GM10248 (cell line): ENCODE measurements around the gene TRPV5.
A peak's percentile ranks its signal among the peaks of the same experiment; 100 is the strongest.

Source experiments
- CTCF ChIA-PET: fragments of 300-600 bp; sonication (Branson Sonifier 250); formaldehyde crosslinking; extraction: SDS; loops from one replicate; lab custom pipeline; 2021; ENCODE audit warnings: antibody characterized with exemption; lab: Yijun Ruan, JAX
- POLR2A ChIA-PET: fragments of 350-650 bp; sonication (Branson Sonifier 250); formaldehyde crosslinking; extraction: SDS; loops from one replicate; lab custom pipeline; 2020; ENCODE audit warnings: antibody characterized with exemption; lab: Yijun Ruan, JAX
- DNase-seq: peaks from one replicate; pipeline ENCODE4 v3.0.0; 2012; ENCODE audit errors: extremely low spot score
- CTCF ChIP-seq: IDR thresholded peaks from 2 replicates; pipeline ENCODE4 v1.5.1; 2012; ENCODE audit warnings: mild to moderate bottlenecking, low read depth; ENCODE audit errors: extremely low read depth, missing control alignments, control extremely low read depth

Gene TRPV5

GRCh38 chr7:142942746-142943145 lies 9.2 kb upstream of the TRPV5 start:
- no peak for TF ChIP-seq CTCF
- CTCF ChIA-PET = interaction anchor here (1.3 to 1.7 kb wide), 2 partner anchors 9 to 18 kb away, joined by 3 to 4 read pairs; partner anchors contain the start of gene TRPV5
- POLR2A ChIA-PET = no interaction called here
- no peak for DNase-seq

- CTCF ChIA-PET = interaction anchor here (1.3 to 1.7 kb wide), 3 partner anchors 8 to 19 kb away, joined by 3 to 4 read pairs (median 3); partner anchors contain the start of gene TRPV5
- POLR2A ChIA-PET = no interaction called here
- TF ChIP-seq CTCF = no peak
- DNase-seq = no peak
Measured at GRCh38 chr7:142941541-142941940, 8.0 kb upstream of the TRPV5 start.

- no peak for DNase-seq
- CTCF ChIA-PET = interaction anchor here (1.3 to 1.7 kb wide), 2 partner anchors 10 to 19 kb away, joined by 3 to 4 read pairs; no protein-coding TSS in a partner anchor
- no peak for TF ChIP-seq CTCF
- POLR2A ChIA-PET = no interaction called here
Measured at GRCh38 chr7:142940966-142941535, 7.5 kb upstream of the TRPV5 start.

- DNase-seq = peak; percentile 48
- ChIA-PET CTCF (no interaction called here), POLR2A (no interaction called here)
- no peak for TF ChIP-seq CTCF
Measured at GRCh38 chr7:142939226-142939910, 5.8 kb upstream of the TRPV5 start, which contains the start of gene LLCFC1. Gene LLCFC1 (plus strand): TSS chr7:142939484. CDS start chr7:142939622, 138 bp downstream.

GRCh38 chr7:142938611-142939010 lies 5.1 kb upstream of the TRPV5 start:
- no peak for DNase-seq
- TF ChIP-seq CTCF = no peak
- ChIA-PET CTCF (no interaction called here), POLR2A (no interaction called here)

- ChIA-PET CTCF (interaction anchor here (1.2 to 1.3 kb wide), 2 partner anchors 15 to 27 kb away, joined by 4 read pairs; no protein-coding TSS in a partner anchor), POLR2A (no interaction called here)
- TF ChIP-seq CTCF = no peak
- no peak for DNase-seq
Measured at GRCh38 chr7:142935941-142936565, 2.5 kb upstream of the TRPV5 start.
